ELR (cell line): ENCODE results near the gene KCNJ10.

Source experiments
- DNase-seq: peaks from one replicate; pipeline ENCODE4 v3.0.0-alpha.2; 2015; ENCODE audit warnings: low read depth

KCNJ10 gene

DNA sequence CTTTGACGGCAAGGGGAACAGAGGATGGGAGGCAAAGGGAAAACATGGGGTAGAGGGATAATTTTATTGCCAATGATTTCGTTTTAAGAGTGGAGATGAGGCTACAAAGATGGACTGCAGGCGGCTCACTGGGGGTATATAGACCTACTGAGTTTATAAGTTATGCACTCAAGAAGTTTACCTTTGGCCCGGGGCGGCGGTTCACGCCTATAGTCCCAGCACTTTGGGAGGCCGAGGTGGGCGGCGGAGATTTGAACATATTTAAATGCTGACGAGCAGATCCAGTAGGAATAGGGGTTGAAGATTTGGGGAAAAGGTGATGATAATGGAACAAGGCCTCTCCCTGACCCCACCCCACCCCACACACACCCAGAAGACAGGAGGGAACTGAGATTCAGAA, 107.8 kb downstream of the KCNJ10 start:
- no peak for DNase-seq

- DNase-seq: no peak
Observed at GRCh38 chr1:159961636-159962035, 108.3 kb downstream of the KCNJ10 start.

DNA sequence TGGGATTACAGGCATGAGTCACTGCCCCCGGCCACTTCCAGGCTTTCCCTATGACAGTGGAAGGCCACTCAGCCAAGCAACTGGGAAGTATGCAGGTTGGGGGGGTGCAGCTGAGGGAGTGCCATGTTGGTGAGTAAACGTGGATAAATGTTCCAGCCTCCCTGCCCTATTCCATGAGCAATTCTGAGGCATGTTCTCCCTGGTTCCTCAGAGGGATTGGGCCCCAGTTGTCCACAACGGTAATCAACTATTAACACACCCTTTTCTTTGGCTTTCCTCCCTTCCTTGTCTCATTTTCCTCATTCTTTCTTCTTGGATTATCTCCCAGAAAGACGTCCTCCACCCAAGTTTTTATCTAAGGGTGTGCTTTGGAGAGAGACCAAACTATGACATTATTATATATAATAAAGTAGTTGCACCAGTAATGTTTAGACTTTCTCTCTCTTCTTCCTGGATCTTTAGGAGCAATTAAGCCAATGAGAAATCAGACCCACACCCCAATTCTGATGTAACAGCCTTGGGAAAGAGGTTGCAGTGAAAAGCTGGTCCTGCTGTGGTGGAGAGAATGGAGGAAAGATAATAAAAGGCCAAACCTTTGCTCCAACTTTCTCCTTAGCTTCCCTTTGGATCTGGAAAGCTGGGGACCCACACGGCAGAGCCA, 109.1 kb downstream of the KCNJ10 start:
- DNase-seq: peak; percentile 54

DNA sequence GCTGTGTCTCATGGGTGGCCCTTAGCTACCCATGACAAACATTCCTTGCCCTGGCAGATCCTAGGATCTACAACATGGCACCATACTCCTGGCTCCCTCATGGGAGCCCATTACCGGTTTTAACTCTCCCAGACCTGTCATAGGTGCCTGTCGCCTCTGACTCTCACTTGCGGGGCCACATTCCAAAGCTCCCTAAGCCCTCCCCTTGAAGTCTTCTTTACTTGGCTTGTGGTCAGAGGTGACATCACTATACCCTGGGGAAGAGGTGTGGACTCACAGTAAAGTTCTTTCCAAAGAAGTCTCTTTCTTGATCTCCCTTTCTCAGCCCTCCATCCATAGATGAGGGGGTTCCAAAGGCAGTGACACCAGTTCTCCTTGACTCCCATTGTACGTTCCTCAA, 110.5 kb downstream of the KCNJ10 start:
- DNase-seq: no peak

DNA sequence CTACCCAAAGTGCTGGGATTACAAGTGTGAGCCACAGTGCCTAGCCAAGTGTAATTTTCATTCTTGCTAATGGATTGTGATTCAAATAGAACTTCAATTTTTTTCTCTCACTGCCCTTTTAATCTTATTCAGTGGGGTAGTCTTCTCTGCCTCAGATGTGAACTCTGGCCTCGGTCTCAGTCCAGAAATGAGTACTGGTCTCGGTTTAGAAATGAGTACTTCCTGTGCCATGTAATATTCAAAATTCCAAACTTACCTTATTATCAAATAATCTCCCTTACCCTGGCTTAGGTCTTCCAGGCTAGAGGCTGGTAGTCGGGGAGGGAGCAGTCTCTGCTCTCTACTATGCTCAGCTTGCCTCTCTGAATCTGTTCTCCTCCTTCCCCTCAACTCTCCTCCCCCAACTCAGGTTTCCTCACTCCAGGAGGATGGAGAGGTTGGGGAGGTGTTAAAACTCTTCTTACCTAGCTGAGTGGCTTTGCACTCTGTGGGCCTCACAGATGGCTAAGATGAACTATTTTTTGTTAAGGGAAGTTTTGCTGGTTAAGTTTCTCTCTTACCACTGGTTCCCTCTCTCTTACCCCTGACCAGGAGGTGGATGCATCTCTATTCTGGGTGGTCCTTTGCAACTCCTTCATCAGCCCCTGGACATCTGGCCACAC, 111.1 kb downstream of the KCNJ10 start:
- DNase-seq: no peak

GRCh38 chr1:159957824-159958268, 112.1 kb downstream of the KCNJ10 start:
- no peak for DNase-seq

DNA sequence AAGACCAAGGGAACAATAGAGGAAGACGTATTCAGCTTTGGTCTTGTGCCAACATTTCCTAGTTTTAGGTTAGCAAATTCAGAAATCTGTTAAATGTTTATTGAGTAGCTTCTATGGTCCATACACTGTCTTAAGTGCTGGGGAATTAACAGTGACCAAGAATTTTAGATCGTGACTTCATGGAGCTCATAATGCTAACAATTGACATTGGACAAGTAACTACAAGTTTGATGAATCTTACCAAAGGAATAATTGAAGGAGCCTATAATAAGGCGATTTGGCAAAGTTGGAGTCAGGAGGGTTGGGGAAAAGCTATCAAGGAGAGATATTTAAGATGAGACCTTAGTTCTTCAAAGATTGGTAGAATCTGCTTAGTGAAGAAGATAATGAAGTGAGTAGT, 114.5 kb downstream of the KCNJ10 start:
- DNase-seq: no peak

- DNase-seq: peak; percentile 68
Observed at GRCh38 chr1:159953536-159954515, 116.1 kb downstream of the KCNJ10 start, which contains the start of gene SLAMF9. Gene SLAMF9, minus strand, starts transcription at chr1:159954237. Its CDS starts 100 bp downstream, at chr1:159954137.

GRCh38 chr1:159952932-159953331, 117.0 kb downstream of the KCNJ10 start:
- no peak for DNase-seq

- DNase-seq: no peak
Observed at GRCh38 chr1:159951551-159951950, 118.4 kb downstream of the KCNJ10 start.

- no peak for DNase-seq
Observed at GRCh38 chr1:159951016-159951415, 118.9 kb downstream of the KCNJ10 start.

GRCh38 chr1:159949981-159950381, 120.0 kb downstream of the KCNJ10 start:
- no peak for DNase-seq

DNA sequence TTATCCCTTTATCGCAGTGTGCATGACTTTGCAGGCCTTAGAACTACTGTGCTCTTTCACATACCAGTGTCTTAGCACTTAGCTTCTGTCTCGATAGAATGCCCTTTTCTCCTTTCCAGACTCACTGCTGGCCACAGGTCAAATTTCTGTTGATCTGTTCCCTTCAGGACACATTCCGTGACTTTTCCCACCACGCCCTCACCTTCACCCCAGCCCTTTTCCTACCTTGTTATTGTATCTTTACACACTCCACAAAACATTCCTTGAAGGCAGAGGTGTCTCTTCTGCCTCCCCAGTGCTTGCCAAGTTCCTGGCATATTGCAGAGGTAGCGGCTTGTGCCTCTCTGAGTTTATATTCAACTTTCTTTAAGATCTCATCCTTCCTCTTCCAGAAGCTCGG, 120.8 kb downstream of the KCNJ10 start:
- DNase-seq: no peak
